NCI-H2196 (cell line): ENCODE data around the gene INHBA.
A peak's percentile ranks its signal among the peaks of the same experiment; 100 is the strongest.

Experiments
- DNase-seq: peaks from one replicate; lab custom pipeline; 2025; ENCODE audit not compliant: unreplicated experiment; lab: John Stamatoyannopoulos, UW

The INHBA gene

GRCh38 chr7:41711283-41712064, 8.6 kb upstream of the INHBA start:
- no peak for DNase-seq

DNA sequence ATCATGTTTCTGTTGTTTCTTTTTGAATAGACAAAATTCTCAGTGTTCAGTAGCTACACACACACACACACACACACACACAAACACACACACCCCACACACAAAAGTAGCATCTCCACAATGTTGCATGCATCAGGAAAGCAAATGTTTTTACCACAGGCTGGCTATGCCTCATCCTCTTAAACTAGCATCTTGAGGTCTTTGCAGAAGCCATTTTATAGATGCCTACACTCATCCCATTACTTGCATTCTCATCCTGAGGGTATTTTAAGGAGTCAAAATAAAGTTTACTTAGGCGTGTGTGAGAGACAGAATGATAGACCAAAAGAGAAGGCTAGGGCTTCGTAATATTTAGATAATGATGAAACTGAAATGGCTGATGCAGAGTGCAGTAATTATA, 7.9 kb upstream of the INHBA start:
- no peak for DNase-seq

- no peak for DNase-seq
These were observed 6.7 kb upstream of the INHBA start for GRCh38 chr7:41709621-41710020.

GRCh38 chr7:41708581-41709358, 5.9 kb upstream of the INHBA start:
- no peak for DNase-seq

DNA sequence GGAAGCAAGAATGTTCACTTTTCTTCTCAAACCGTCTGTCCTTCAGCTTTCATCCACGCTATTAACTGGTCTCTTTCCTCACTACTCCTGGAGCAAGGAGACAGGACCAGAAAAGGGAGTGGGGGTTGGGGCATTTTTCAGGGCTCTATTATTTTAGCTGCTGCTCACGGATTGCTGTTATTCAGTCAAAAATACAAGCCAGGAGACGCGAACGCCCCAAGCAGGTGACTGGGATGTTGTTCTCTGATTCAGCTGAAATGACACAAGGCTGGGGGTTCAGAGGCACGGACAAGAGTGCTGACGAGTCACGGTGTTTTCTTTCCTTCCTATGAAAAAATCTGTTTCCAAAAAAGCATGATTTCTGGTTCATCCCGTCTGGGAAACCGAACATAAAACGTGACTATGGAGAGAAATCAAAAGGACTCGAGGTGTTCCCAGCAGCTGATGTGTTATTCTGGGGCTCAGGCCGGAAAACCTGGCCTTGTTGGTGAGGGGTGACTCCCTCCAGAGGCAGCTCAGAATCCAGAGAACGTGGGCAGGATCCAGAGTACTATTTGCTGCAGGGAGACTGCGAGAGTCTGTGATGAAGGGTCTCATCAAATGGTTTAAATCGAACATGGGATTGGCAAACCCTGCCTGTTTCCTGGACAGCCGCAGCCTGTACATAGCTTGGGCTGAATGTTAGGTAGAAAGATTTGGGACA, 3.5 kb upstream of the INHBA start:
- DNase-seq = no peak

- DNase-seq = peak; percentile 74
These were observed 2.4 kb upstream of the INHBA start for GRCh38 chr7:41705109-41705901.

- DNase-seq = no peak
These were observed 1.6 kb downstream of the INHBA start for GRCh38 chr7:41701068-41701941.

GRCh38 chr7:41700044-41700471, 2.8 kb downstream of the INHBA start:
- no peak for DNase-seq

DNA sequence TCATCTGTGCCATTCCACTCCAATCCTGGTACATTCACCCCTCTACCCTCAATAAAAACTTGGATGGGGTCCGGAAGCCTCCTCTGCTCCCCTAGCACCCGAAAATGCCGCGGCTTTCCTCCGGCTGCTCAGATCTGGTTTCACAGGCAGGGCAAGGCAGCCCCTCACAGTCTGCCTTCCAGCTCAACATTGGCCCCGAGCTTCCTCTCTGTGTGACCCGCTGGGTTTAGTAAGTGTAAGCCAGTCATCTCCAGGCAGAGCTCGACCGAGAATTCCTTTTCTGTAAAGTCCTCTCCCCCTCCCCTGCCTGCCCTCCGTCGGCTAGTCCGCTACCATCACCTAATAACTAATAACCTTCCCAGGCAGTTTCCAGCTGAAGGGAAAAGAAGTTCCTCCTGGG, 3.4 kb downstream of the INHBA start:
- no peak for DNase-seq

DNA sequence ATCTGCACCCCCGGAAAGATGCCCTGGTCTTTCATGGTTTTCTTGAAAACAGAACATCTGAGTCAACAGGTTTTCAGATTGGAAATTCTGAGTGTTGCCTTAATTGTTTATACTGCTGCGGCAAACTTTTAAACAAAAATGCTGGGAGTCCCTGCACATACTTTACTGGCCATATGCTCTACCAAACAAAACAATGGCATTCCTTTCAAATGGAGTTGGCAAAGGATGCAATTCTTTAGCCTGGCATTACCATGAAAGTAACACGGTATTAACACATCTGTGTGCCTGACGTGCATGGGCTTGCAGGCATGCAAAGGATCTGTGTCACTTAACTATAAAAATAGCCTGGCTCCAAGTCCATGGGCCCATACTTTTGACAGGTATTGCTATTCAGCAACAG, 4.2 kb downstream of the INHBA start:
- no peak for DNase-seq

DNA sequence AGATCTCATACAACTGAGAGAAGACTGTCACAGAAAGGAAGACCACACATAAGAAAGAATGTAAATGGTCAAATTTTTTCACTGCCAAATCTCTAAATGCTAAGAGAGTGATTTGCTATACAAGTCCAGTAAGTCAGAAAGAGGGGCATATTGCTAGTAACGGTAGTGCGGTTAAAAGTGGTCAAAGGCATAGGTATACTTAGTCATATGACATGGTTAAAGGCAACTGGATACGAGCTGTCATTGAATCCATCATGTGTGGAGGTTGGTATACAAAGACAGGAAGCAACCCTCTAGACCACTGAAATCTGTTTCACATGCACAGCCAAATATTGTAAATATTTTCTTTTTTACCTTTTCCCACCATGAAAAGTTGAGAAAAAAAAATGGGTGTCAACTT, 4.8 kb downstream of the INHBA start:
- DNase-seq = no peak

DNA sequence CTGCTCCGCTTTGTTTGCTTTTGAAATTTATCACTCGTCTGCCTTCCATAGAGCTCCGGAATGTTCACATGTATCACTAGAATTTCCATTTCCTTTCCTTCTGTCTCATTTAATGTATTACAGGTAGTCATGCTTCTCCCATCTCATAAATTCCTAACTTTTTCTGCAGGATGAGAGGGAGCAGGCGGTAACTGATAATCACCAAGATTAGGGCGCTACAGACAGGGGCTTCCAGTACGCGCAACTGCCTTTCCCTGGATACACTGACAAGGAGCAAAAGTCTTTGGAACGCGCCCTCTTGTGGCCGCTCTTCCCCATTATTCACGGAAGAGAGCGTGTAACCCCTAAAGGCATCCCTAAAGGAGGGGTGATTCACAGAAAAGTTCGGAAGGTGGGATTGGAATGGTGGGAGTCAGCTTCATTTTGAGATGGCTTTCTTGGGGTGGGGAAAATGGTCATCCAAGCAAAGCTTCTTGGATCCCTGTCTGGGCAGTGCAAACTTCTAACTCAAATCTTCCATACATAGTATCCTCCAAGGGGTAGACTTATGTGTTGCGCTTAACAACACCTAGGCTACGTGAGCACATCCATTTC, 6.5 kb downstream of the INHBA start:
- DNase-seq = no peak

DNA sequence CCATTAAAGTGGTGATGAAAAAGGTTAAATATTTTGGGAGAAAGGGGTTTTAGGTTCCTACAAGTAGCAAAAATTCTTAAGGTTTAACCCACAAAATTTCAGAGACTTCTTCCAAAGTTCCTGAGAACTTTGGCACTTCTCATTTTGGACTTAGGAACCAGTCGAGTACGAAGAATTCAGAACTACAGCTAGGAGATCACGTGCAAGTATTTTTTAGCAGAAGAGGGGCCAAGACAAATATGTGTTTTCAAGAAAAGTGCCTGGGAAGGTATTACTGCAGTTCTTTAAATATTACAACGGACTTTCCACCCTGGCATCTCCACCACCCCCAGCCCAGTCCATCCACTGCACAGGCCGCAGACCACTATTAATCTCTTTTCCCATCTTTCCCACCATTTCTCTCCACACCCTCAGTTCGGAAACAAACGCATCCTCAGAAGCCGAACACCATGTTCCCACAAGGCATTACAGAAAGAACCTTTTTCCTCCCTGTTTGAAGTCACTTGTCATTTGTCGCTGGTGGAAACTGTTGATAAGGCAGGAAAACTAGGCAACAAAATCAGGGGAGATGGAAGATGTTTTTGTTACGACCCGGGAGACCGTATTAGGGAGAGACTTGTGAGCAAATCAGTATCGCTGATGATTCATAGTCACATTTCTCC, 7.1 kb downstream of the INHBA start:
- no peak for DNase-seq

GRCh38 chr7:41694495-41694894, 8.4 kb downstream of the INHBA start:
- no peak for DNase-seq

DNA sequence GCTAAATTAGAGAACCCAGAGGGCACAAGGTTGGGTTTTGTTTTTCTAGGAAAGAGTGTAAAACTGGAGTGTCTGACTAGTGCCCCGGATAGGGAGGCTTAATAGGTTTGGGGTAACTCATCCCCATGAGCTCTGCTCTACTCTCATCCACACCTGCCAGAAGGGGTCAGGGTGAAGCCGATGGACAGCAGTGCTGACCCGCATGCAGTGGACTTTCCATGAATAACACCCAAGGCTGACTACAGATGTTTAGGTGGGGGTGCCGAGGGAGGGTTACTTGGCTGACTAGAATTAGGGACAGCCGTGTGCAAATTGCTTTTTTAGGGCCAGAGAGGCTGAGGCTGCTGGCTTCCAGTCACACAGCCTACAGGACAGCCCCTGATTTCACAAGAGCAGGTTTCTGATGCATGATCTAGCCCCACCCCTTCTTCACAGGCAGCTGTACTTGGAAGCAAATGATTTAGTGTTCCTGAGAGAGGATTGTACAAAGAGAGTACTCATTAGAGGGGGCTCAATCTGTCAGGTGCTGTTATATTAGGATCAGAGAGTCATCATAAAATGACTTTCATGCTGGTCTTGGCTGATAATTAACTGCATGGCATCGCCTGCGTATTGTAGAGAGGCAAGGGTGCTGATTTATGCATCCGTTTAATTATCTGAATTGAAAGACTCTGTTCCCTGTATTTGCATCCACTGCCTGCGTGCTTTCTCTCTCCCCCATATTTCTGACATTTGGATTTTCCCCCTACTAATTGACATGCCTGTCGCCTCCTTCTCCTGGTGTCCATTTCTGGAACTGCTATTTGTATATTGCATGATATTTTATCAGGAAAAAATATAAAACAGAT, 9.5 kb downstream of the INHBA start:
- no peak for DNase-seq

GRCh38 chr7:41692251-41692650, 10.6 kb downstream of the INHBA start:
- DNase-seq = no peak

GRCh38 chr7:41691286-41692190, 11.4 kb downstream of the INHBA start:
- no peak for DNase-seq
